Right lobe of liver (tissue), 6 donors: ENCODE data around the gene ADO. TPM values are rescaled to one million over a fixed set of nuclear protein-coding genes. Genes with fewer than 3 reads are reported as not detected.

Experiments
- ATAC-seq, 4 donors: fragments of 200-7000 bp; cut with Tn5 transposase; one replicate each; pipeline ENCODE4 v1.9.1; 2020; ENCODE audit warnings: mild to moderate bottlenecking in 4 of 4, moderate library complexity in 4 of 4
- DNase-seq, 3 donors: peaks; one replicate each; pipeline ENCODE4 v3.0.0-alpha.2; 2020
- H3K27ac ChIP-seq, 3 donors: fragments of 200-600 bp; one replicate each; pipeline ENCODE4 v1.8.0; 2022
- H3K27me3 ChIP-seq, 2 donors: fragments of 200-600 bp; one replicate each; pipeline ENCODE4 v1.8.0; 2022
- H3K36me3 ChIP-seq, 4 donors: fragments of 200-600 bp; sonication (generic) in 1 of 4; one replicate each; pipeline versions ENCODE4 v1.5.1 to v1.8.0; 2017 to 2022; ENCODE audit warnings: control low read depth in 1 of 4
- H3K4me1 ChIP-seq, 4 donors: fragments of 200-600 bp; sonication (generic) in 1 of 4; one replicate each; pipeline versions ENCODE4 v1.5.1 to v1.8.0; 2017 to 2022; ENCODE audit warnings: control low read depth in 1 of 4
- H3K4me3 ChIP-seq, 3 donors: fragments of 200-600 bp; one replicate each; pipeline ENCODE4 v1.8.0; 2022
- H3K9me3 ChIP-seq, 4 donors: fragments of 200-600 bp; sonication (generic) in 1 of 4; one replicate each; pipeline versions ENCODE4 v1.5.1 to v1.8.0; 2017 to 2022; ENCODE audit warnings: control low read depth in 1 of 4
- CTCF ChIP-seq, 4 donors: fragments of 200-600 bp in 3 of 4; fragments of 450-650 bp in 1 of 4; IDR thresholded peaks; one replicate each; pipeline versions ENCODE4 v1.5.1 to v1.8.0; 2016 to 2022; ENCODE audit warnings: antibody characterized with exemption in 4 of 4, mild to moderate bottlenecking in 2 of 4
- POLR2A ChIP-seq: fragments of 450-650 bp; IDR thresholded peaks from one replicate; pipeline ENCODE4 v1.6.1; 2017; ENCODE audit warnings: antibody characterized with exemption, mild to moderate bottlenecking
- WGBS: methylation state at CpG from one replicate; pipeline ENCODE4 v1.1.6; 2018; ENCODE audit warnings: low coverage, low lambda C conversion rate; ENCODE audit not compliant: insufficient coverage; ENCODE audit errors: missing lambda C conversion rate; 5-methylcytosine and 5-hydroxymethylcytosine counted together
- intact Hi-C, 2 donors: fragments of 100-400 bp; cut with DNase I; formaldehyde crosslinking; loops; one replicate each; pipeline versions ENCODE4 v1.11.2 to v1.14.1; 2022
- total RNA-seq, 6 experiments: library from RNA; depleted of rRNA in 2 of 6; stranded (reverse); fragments of >200 nt in 2 of 6; fragmentation: NEBNext Ultra II Directional in 3 of 6; extraction: Animal tissue kit (Norgen Biotek cat#: 25700) in 3 of 6; gene quantifications; one replicate each; pipeline versions ENCODE4 v1.1.0 to v1.2.4, GENCODE V29; 2016 to 2023
- donor health status: DM: no; HTN: yes; CAD: no.
- donor health status: DM: no; HTN: no; CAD: no.
- donor health status: DM: no; HTN: no; CAD: no.
- donor health status: DM: no; HTN: yes; CAD: no.
- donor health status: DM: no; HTN: yes; CAD: no.

Gene ADO
- total RNA-seq, 6 experiments from 2014 or later: 4.2 to 8.3 (median 5.5) TPM

GRCh38 chr10:62806251-62806650 lies 1.7 kb downstream of the ADO start:
- peak overlapping the region; percentile 80 to 92 (median 86) for H3K4me3 ChIP-seq
- H3K27ac ChIP-seq: no peak overlapping the region
- TF ChIP-seq CTCF (IDR thresholded peaks at IDR 0.05) (no peak), POLR2A (no peak)
- H3K36me3 ChIP-seq: no peaks in the 10 kb centered on the region
- H3K4me1 ChIP-seq: peaks cover 0 to 22% (median 13%) of the 10 kb centered on the region in 4 donors
- no peaks in the 10 kb centered on the region for H3K9me3 ChIP-seq
- ATAC-seq (no peak), DNase-seq (no peak)
- intact Hi-C loops: no loop called here
- WGBS: 11% methylated on average over 1 of the region's 1 CpG
- H3K27me3 ChIP-seq: no peaks in the 10 kb centered on the region

- H3K27ac ChIP-seq: no peak overlapping the region
- WGBS: 83% methylated on average over 8 of the region's 8 CpGs
- ATAC-seq: no peak
- H3K9me3 ChIP-seq: no peaks in the 10 kb centered on the region
- peaks cover 0 to 6% of the 10 kb centered on the region in 2 donors for H3K27me3 ChIP-seq
- no peak for DNase-seq
- intact Hi-C loops: no loop called here
- no peak overlapping the region for H3K4me3 ChIP-seq
- H3K4me1 ChIP-seq: peaks cover 0 to 27% (median 15%) of the 10 kb centered on the region in 4 donors
- H3K36me3 ChIP-seq: no peaks in the 10 kb centered on the region
- no peak for TF ChIP-seq POLR2A
- no peak for TF ChIP-seq CTCF (IDR thresholded peaks at IDR 0.05)
Measured at GRCh38 chr10:62810156-62810902, 5.8 kb downstream of the ADO start.

GRCh38 chr10:62811159-62811875 lies 6.8 kb downstream of the ADO start:
- Histone ChIP-seq H3K9me3 (no peaks in the 10 kb centered on the region), H3K27ac (no peak overlapping the region), H3K36me3 (no peaks in the 10 kb centered on the region), H3K4me1 (peaks cover 0 to 28% (median 12%) of the 10 kb centered on the region in 4 donors), H3K4me3 (no peak overlapping the region), H3K27me3 (peaks cover 0 to 11% of the 10 kb centered on the region in 2 donors)
- DNase-seq: no peak
- 88% methylated on average over 10 of the region's 10 CpGs for WGBS
- intact Hi-C loops: no loop called here
- ATAC-seq: no peak
- TF ChIP-seq CTCF (IDR thresholded peaks at IDR 0.05) (no peak), POLR2A (no peak)

GRCh38 chr10:62812672-62813439 lies 8.3 kb downstream of the ADO start:
- no peaks in the 10 kb centered on the region for H3K36me3 ChIP-seq
- DNase-seq (no peak), ATAC-seq (no peak)
- intact Hi-C loops: no loop called here
- H3K27ac ChIP-seq: no peak overlapping the region
- no peaks in the 10 kb centered on the region for H3K9me3 ChIP-seq
- WGBS: 88% methylated on average over 5 of the region's 13 CpGs
- no peak overlapping the region for H3K4me3 ChIP-seq
- TF ChIP-seq CTCF (IDR thresholded peaks at IDR 0.05): no peak
- no peak for TF ChIP-seq POLR2A
- peaks cover 0 to 11% of the 10 kb centered on the region in 2 donors for H3K27me3 ChIP-seq
- peaks cover 0 to 17% (median 5%) of the 10 kb centered on the region in 4 donors for H3K4me1 ChIP-seq
